RWPE2 (cell line): ENCODE measurements around the gene EHBP1L1.
A peak's percentile ranks its signal among the peaks of the same experiment; 100 is the strongest.

ENCODE experiments used
- ATAC-seq: fragments of 200-7000 bp; cut with Tn5 transposase; 3 replicates; pipeline ENCODE4 v1.9.1; 2021; ENCODE audit warnings: low read depth
- DNase-seq: peaks from one replicate; pipeline ENCODE4 v3.0.0-alpha.2; 2020; ENCODE audit warnings: low spot score
- H3K27ac ChIP-seq: fragments of 450-650 bp; 2 replicates; pipeline ENCODE4 v1.5.1; 2017; ENCODE audit warnings: mild to moderate bottlenecking; ENCODE audit not compliant: poor library complexity, severe bottlenecking
- H3K27me3 ChIP-seq: fragments of 250-450 bp; sonication (Bioruptor Pico); 2 replicates; pipeline ENCODE4 v1.5.1; 2021; ENCODE audit warnings: mild to moderate bottlenecking, moderate library complexity; ENCODE audit not compliant: insufficient read depth, poor library complexity, severe bottlenecking
- H3K36me3 ChIP-seq: fragments of 250-450 bp; sonication (Bioruptor Pico); 2 replicates; pipeline ENCODE4 v1.5.1; 2020; ENCODE audit warnings: low read depth, mild to moderate bottlenecking, moderate library complexity
- H3K4me1 ChIP-seq: fragments of 250-450 bp; sonication (Bioruptor Pico); 2 replicates; pipeline ENCODE4 v1.5.1; 2021; ENCODE audit warnings: mild to moderate bottlenecking, moderate library complexity; ENCODE audit not compliant: insufficient read depth, poor library complexity, severe bottlenecking
- H3K4me3 ChIP-seq: fragments of 250-450 bp; sonication (Bioruptor Pico); 2 replicates; pipeline ENCODE4 v1.5.1; 2021; ENCODE audit warnings: mild to moderate bottlenecking, moderate library complexity; ENCODE audit not compliant: severe bottlenecking
- H3K9me3 ChIP-seq: fragments of 250-450 bp; sonication (Bioruptor Pico); 2 replicates; pipeline ENCODE4 v1.5.1; 2021; ENCODE audit warnings: mild to moderate bottlenecking, moderate library complexity; ENCODE audit not compliant: severe bottlenecking
- CTCF ChIP-seq: fragments of 450-650 bp; IDR thresholded peaks from one replicate; pipeline ENCODE4 v1.5.1; 2017; ENCODE audit warnings: mild to moderate bottlenecking, moderate library complexity; ENCODE audit not compliant: poor library complexity, severe bottlenecking

The EHBP1L1 gene

GRCh38 chr11:65593518-65594414, 17.9 kb downstream of the EHBP1L1 start:
- Histone ChIP-seq H3K36me3 (peaks cover 26% of the 10 kb centered on the region), H3K9me3 (no peaks in the 10 kb centered on the region), H3K4me3 (no peak overlapping the region), H3K4me1 (peaks cover 9% of the 10 kb centered on the region), H3K27ac (peak overlapping the region; percentile 32), H3K27me3 (no peaks in the 10 kb centered on the region)
- ATAC-seq (0 out of 3 replicates have a peak, but pooled peaks have one; percentile 10), DNase-seq (no peak)
- peak; percentile 65 for TF ChIP-seq CTCF

DNA sequence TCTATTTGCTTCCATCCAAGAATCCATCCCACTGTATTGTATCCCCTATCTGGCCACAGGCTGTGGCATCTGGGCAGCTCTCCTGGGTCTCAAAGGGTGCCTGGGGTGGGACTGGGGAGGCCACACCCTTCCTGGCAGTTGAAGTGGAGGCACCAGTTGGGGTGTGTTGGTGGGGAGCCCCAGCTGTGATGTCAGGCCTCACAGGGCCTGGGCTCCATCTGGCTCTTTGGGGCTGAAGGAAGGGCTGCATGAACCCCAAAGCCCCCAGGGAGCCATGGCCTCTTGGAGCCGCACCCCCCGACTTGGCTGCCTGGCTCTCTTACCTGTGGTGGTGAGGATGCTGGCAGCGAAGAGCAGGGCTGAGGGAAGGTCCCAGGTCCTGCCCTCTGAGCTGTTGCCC, 19.3 kb downstream of the EHBP1L1 start:
- Histone ChIP-seq H3K27me3 (no peaks in the 10 kb centered on the region), H3K9me3 (no peaks in the 10 kb centered on the region), H3K36me3 (peaks cover 22% of the 10 kb centered on the region), H3K4me3 (no peak overlapping the region), H3K27ac (no peak overlapping the region), H3K4me1 (peaks cover 9% of the 10 kb centered on the region)
- no peak for DNase-seq
- TF ChIP-seq CTCF, result no peak
- ATAC-seq, result 0 out of 3 replicates have a peak, but pooled peaks have one; percentile 1

- H3K27ac ChIP-seq, result no peak within 1 kb of the TSS
- peak; percentile 6; the same call in 1 of the 3 replicates for ATAC-seq
- H3K36me3 ChIP-seq, result peaks cover 18% of the 10 kb centered on the region
- H3K4me3 ChIP-seq, result no peak within 1 kb of the TSS
- no peaks in the 10 kb centered on the region for H3K9me3 ChIP-seq
- no peaks in the 10 kb centered on the region for H3K27me3 ChIP-seq
- H3K4me1 ChIP-seq, result peaks cover 9% of the 10 kb centered on the region
- no peak for DNase-seq
- TF ChIP-seq CTCF, result no peak
Measured at GRCh38 chr11:65595543-65596281, 19.9 kb downstream of the EHBP1L1 start, which contains the start of gene KCNK7. Gene KCNK7, minus strand, starts transcription at chr11:65595800. Its CDS starts 28 bp downstream, at chr11:65595772.

DNA sequence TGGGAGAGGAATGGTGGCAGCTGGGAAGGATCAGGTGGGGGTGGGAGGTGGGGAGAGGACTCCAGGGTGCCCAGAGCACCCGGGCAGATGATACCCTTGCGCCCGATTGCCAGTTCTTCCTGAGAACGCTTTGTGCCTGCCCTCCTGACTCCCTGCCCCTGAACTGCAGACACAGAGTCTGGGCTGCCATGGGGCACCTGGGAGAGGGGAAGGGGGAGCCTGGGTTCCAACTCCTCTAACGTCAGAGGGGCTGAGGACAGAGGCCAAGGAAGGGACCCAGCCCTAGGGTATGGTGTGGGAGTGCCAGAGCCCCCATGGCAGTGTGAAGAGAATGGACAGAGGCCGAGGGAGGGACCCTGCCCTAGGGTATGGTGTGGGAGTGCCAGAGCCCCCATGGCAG, 20.7 kb downstream of the EHBP1L1 start:
- DNase-seq (no peak), ATAC-seq (no peak)
- no peak overlapping the region for H3K27ac ChIP-seq
- no peaks in the 10 kb centered on the region for H3K27me3 ChIP-seq
- no peaks in the 10 kb centered on the region for H3K9me3 ChIP-seq
- H3K4me1 ChIP-seq, result peaks cover 9% of the 10 kb centered on the region
- H3K4me3 ChIP-seq, result no peak overlapping the region
- TF ChIP-seq CTCF, result no peak
- peaks cover 11% of the 10 kb centered on the region; the same call in 1 of the 2 replicates for H3K36me3 ChIP-seq
